Measurements from ENCODE around the gene JAZF1. TPM values are rescaled to one million over a fixed set of nuclear protein-coding genes. Genes with fewer than 3 reads are reported as not detected.

The JAZF1 gene
- total RNA-seq, 2 donors from 2014 or later: 4.0 to 4.9 TPM

- TF ChIP-seq CTCF (IDR thresholded peaks at IDR 0.05) (no peak), POLR2A (IDR thresholded peaks at IDR 0.05) (no peak)
- ATAC-seq (no peak), DNase-seq (no peak)
- WGBS, 2 donors: 88 to 89% methylated on average over 3 of the region's 3 CpGs
- no peaks in the 10 kb centered on the region for H3K9me3 ChIP-seq
- H3K27ac ChIP-seq: no peak overlapping the region
- H3K36me3 ChIP-seq (replicated peaks in 1 of 2; ENCODE audit: insufficient read depth in 1 of 2, low read depth in 2 of 2): no peaks in the 10 kb centered on the region
- H3K27me3 ChIP-seq: no peaks in the 10 kb centered on the region
- no peak overlapping the region for H3K4me3 ChIP-seq
- peaks cover 17% of the 10 kb centered on the region for H3K4me1 ChIP-seq
- intact Hi-C loops (cut with DNase I): no loop called here
These were observed 71.8 kb downstream of the JAZF1 start for GRCh38 chr7:28108747-28109146.

- intact Hi-C loops (cut with DNase I): no loop called here
- ATAC-seq (no peak), DNase-seq (no peak)
- Histone ChIP-seq H3K27me3 (no peaks in the 10 kb centered on the region), H3K4me3 (no peak overlapping the region), H3K27ac (no peak overlapping the region), H3K4me1 (peaks cover 18% of the 10 kb centered on the region), H3K36me3 (replicated peaks in 1 of 2; ENCODE audit: insufficient read depth in 1 of 2, low read depth in 2 of 2) (no peaks in the 10 kb centered on the region), H3K9me3 (no peaks in the 10 kb centered on the region)
- TF ChIP-seq CTCF (IDR thresholded peaks at IDR 0.05) (no peak), POLR2A (IDR thresholded peaks at IDR 0.05) (no peak)
- WGBS, 2 donors: 69 to 78% methylated on average over 3 of the region's 3 CpGs
These were observed 72.6 kb downstream of the JAZF1 start for GRCh38 chr7:28107960-28108359.

GRCh38 chr7:28106321-28106829 is 74.2 kb downstream of the JAZF1 start:
- TF ChIP-seq POLR2A (IDR thresholded peaks at IDR 0.05) (no peak), CTCF (IDR thresholded peaks at IDR 0.05) (no peak)
- no peaks in the 10 kb centered on the region for H3K36me3 ChIP-seq (replicated peaks in 1 of 2; ENCODE audit: insufficient read depth in 1 of 2, low read depth in 2 of 2)
- WGBS, 2 donors: 67 to 75% methylated on average over 6 of the region's 6 CpGs
- no peaks in the 10 kb centered on the region for H3K27me3 ChIP-seq
- no peak overlapping the region for H3K27ac ChIP-seq
- no peaks in the 10 kb centered on the region for H3K9me3 ChIP-seq
- peaks cover 18% of the 10 kb centered on the region for H3K4me1 ChIP-seq
- DNase-seq (peak in 2 of 4 donors; percentile 14 to 35), ATAC-seq (peak; percentile 40)
- no peak overlapping the region for H3K4me3 ChIP-seq
- intact Hi-C loops (cut with DNase I): no loop called here

- intact Hi-C loops (cut with DNase I): no loop called here
These were observed 75.4 kb downstream of the JAZF1 start for GRCh38 chr7:28105234-28105633.

More at GRCh38 chr7:28105234-28105633, 75.4 kb downstream of the JAZF1 start:
- Histone ChIP-seq H3K9me3 (no peaks in the 10 kb centered on the region), H3K4me3 (no peak overlapping the region), H3K27ac (no peak overlapping the region), H3K36me3 (replicated peaks in 1 of 2; ENCODE audit: insufficient read depth in 1 of 2, low read depth in 2 of 2) (no peaks in the 10 kb centered on the region), H3K27me3 (no peaks in the 10 kb centered on the region), H3K4me1 (peaks cover 18% of the 10 kb centered on the region)
- ATAC-seq: no peak
- TF ChIP-seq POLR2A (IDR thresholded peaks at IDR 0.05) (no peak), CTCF (IDR thresholded peaks at IDR 0.05) (no peak)
- no peak for DNase-seq
- WGBS, 2 donors: 73 to 74% methylated on average over 6 of the region's 6 CpGs
